ENCODE results near the gene MAGI3.

The MAGI3 gene

GRCh38 chr1:113429461-113430153 is 39.3 kb downstream of the MAGI3 start:
- H3K27ac ChIP-seq (ENCODE audit: poor library complexity, severe bottlenecking), result no peak overlapping the region
- H3K36me3 ChIP-seq (ENCODE audit: low read depth), result no peaks in the 10 kb centered on the region
- no peaks in the 10 kb centered on the region for H3K4me1 ChIP-seq (ENCODE audit: insufficient read depth, poor library complexity, severe bottlenecking)
- ATAC-seq (ENCODE audit: low read depth) (no peak), DNase-seq (ENCODE audit: low spot score) (no peak)
- H3K27me3 ChIP-seq (ENCODE audit: insufficient read depth, poor library complexity, severe bottlenecking), result no peaks in the 10 kb centered on the region
- no peak overlapping the region for H3K4me3 ChIP-seq (ENCODE audit: severe bottlenecking)
- no peaks in the 10 kb centered on the region for H3K9me3 ChIP-seq (ENCODE audit: severe bottlenecking)
- TF ChIP-seq CTCF (IDR thresholded peaks at IDR 0.05; ENCODE audit: poor library complexity, severe bottlenecking), result no peak

GRCh38 chr1:113433184-113433583 is 42.9 kb downstream of the MAGI3 start:
- H3K27ac ChIP-seq (ENCODE audit: poor library complexity, severe bottlenecking), result no peak overlapping the region

GRCh38 chr1:113434081-113434873 is 44.0 kb downstream of the MAGI3 start:
- Histone ChIP-seq H3K27me3 (ENCODE audit: insufficient read depth, poor library complexity, severe bottlenecking) (no peaks in the 10 kb centered on the region), H3K4me3 (ENCODE audit: severe bottlenecking) (no peak overlapping the region), H3K27ac (ENCODE audit: poor library complexity, severe bottlenecking) (no peak overlapping the region), H3K36me3 (ENCODE audit: low read depth) (no peaks in the 10 kb centered on the region), H3K4me1 (ENCODE audit: insufficient read depth, poor library complexity, severe bottlenecking) (no peaks in the 10 kb centered on the region), H3K9me3 (ENCODE audit: severe bottlenecking) (no peaks in the 10 kb centered on the region)
- ATAC-seq (ENCODE audit: low read depth) (no peak), DNase-seq (ENCODE audit: low spot score) (no peak)
- no peak for TF ChIP-seq CTCF (IDR thresholded peaks at IDR 0.05; ENCODE audit: poor library complexity, severe bottlenecking)

More at GRCh38 chr1:113433184-113433583, 42.9 kb downstream of the MAGI3 start:
- no peak for ATAC-seq (ENCODE audit: low read depth)
- no peaks in the 10 kb centered on the region for H3K36me3 ChIP-seq (ENCODE audit: low read depth)
- no peaks in the 10 kb centered on the region for H3K9me3 ChIP-seq (ENCODE audit: severe bottlenecking)
- H3K4me3 ChIP-seq (ENCODE audit: severe bottlenecking), result no peak overlapping the region
- no peak for TF ChIP-seq CTCF (IDR thresholded peaks at IDR 0.05; ENCODE audit: poor library complexity, severe bottlenecking)
- H3K4me1 ChIP-seq (ENCODE audit: insufficient read depth, poor library complexity, severe bottlenecking), result no peaks in the 10 kb centered on the region
- DNase-seq (ENCODE audit: low spot score), result no peak
- no peaks in the 10 kb centered on the region for H3K27me3 ChIP-seq (ENCODE audit: insufficient read depth, poor library complexity, severe bottlenecking)

DNA sequence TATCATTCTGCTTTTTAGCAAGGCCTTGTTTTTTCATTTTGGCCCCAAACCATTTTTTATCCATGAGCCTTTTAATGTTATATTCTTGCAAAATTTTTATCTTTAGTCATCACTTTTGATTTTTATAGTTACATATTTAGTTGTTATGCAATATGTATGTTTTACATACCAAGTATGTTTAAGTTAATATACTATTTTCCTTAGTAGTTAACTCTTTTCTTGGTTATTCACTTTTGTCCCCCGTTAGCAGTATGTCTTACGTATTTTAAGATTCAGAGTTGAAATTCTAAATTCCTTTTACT is 44.5 kb downstream of the MAGI3 start:
- H3K27me3 ChIP-seq (ENCODE audit: insufficient read depth, poor library complexity, severe bottlenecking), result no peaks in the 10 kb centered on the region
- TF ChIP-seq CTCF (IDR thresholded peaks at IDR 0.05; ENCODE audit: poor library complexity, severe bottlenecking), result no peak
- H3K36me3 ChIP-seq (ENCODE audit: low read depth), result no peaks in the 10 kb centered on the region
- ATAC-seq (ENCODE audit: low read depth) (no peak), DNase-seq (ENCODE audit: low spot score) (no peak)
- H3K27ac ChIP-seq (ENCODE audit: poor library complexity, severe bottlenecking), result no peak overlapping the region
- no peaks in the 10 kb centered on the region for H3K9me3 ChIP-seq (ENCODE audit: severe bottlenecking)
- H3K4me3 ChIP-seq (ENCODE audit: severe bottlenecking), result no peak overlapping the region
- H3K4me1 ChIP-seq (ENCODE audit: insufficient read depth, poor library complexity, severe bottlenecking), result no peaks in the 10 kb centered on the region
